ENCODE measurements around the gene C7orf57.
A peak's percentile ranks its signal among the peaks of the same experiment; 100 is the strongest.
"Not testable (repeated sequence)": the region's sequence is repeated elsewhere in the genome, so short reads cannot be mapped to it uniquely, and the experiment has no call there.

Gene C7orf57

GRCh38 chr7:48035967-48036478, 680 bp downstream of the C7orf57 start:
- peak; percentile 64 for DNase-seq (ENCODE audit: low spot score)

- DNase-seq (ENCODE audit: low spot score) = no peak
Measured at GRCh38 chr7:48038815-48039506, 3.6 kb downstream of the C7orf57 start.

GRCh38 chr7:48040944-48041652, 5.8 kb downstream of the C7orf57 start:
- no peak for DNase-seq (ENCODE audit: low spot score)

GRCh38 chr7:48041653-48041970, 6.3 kb downstream of the C7orf57 start:
- DNase-seq (ENCODE audit: low spot score) = no peak

- no peak for DNase-seq (ENCODE audit: low spot score)
Measured at GRCh38 chr7:48042216-48042615, 6.9 kb downstream of the C7orf57 start.

GRCh38 chr7:48042636-48043035, 7.3 kb downstream of the C7orf57 start:
- DNase-seq (ENCODE audit: low spot score) = no peak

- DNase-seq (ENCODE audit: low spot score) = no peak
Measured at GRCh38 chr7:48045195-48045765, 9.9 kb downstream of the C7orf57 start.

- DNase-seq (ENCODE audit: low spot score) = no peak
Measured at GRCh38 chr7:48046458-48046857, 11.1 kb downstream of the C7orf57 start.

GRCh38 chr7:48048113-48048512, 12.8 kb downstream of the C7orf57 start:
- no peak for DNase-seq (ENCODE audit: low spot score)

GRCh38 chr7:48049850-48050249, 14.5 kb downstream of the C7orf57 start:
- DNase-seq (ENCODE audit: low spot score) = no peak

- DNase-seq (ENCODE audit: low spot score) = no peak
Measured at GRCh38 chr7:48052748-48053147, 17.4 kb downstream of the C7orf57 start.

- DNase-seq (ENCODE audit: low spot score) = no peak
Measured at GRCh38 chr7:48053736-48054135, 18.4 kb downstream of the C7orf57 start.

GRCh38 chr7:48058990-48059389, 23.6 kb downstream of the C7orf57 start:
- DNase-seq (ENCODE audit: low spot score) = no peak

- no peak for DNase-seq (ENCODE audit: low spot score)
Measured at GRCh38 chr7:48059706-48060105, 24.4 kb downstream of the C7orf57 start.

- DNase-seq (ENCODE audit: low spot score) = no peak
Measured at GRCh38 chr7:48063985-48064384, 28.6 kb downstream of the C7orf57 start.

- no peak for DNase-seq (ENCODE audit: low spot score)
Measured at GRCh38 chr7:48067475-48067874, 32.1 kb downstream of the C7orf57 start.

GRCh38 chr7:48074204-48074654, 38.9 kb downstream of the C7orf57 start:
- no peak for DNase-seq (ENCODE audit: low spot score)

GRCh38 chr7:48077423-48077822, 42.1 kb downstream of the C7orf57 start:
- DNase-seq (ENCODE audit: low spot score) = no peak

- no peak for DNase-seq (ENCODE audit: low spot score)
Measured at GRCh38 chr7:48078470-48078869, 43.1 kb downstream of the C7orf57 start.

- not testable (repeated sequence) for DNase-seq (ENCODE audit: low spot score)
Measured at GRCh38 chr7:48082378-48082777, 47.0 kb downstream of the C7orf57 start.

GRCh38 chr7:48083114-48083830, 47.9 kb downstream of the C7orf57 start:
- no peak for DNase-seq (ENCODE audit: low spot score)

- no peak for DNase-seq (ENCODE audit: low spot score)
Measured at GRCh38 chr7:48084727-48085432, 49.5 kb downstream of the C7orf57 start.

All from ecto neural progenitor cell (in vitro differentiated cells).